ENCODE data around the gene ING5.
"Not testable (repeated sequence)": the region's sequence is repeated elsewhere in the genome, so short reads cannot be mapped to it uniquely, and the experiment has no call there.

ING5 gene

GRCh38 chr2:241759067-241759807 lies 57.4 kb downstream of the ING5 start:
- no peak for DNase-seq (ENCODE audit: low read depth in 2 of 3, low spot score in 1 of 3)

GRCh38 chr2:241759893-241760292 lies 58.1 kb downstream of the ING5 start:
- not testable (repeated sequence) for DNase-seq (ENCODE audit: low read depth in 2 of 3, low spot score in 1 of 3)

- DNase-seq (ENCODE audit: low read depth in 2 of 3, low spot score in 1 of 3): no peak
Measured at GRCh38 chr2:241760301-241760771, 58.5 kb downstream of the ING5 start.

GRCh38 chr2:241762321-241762932 lies 60.6 kb downstream of the ING5 start:
- no peak for DNase-seq (ENCODE audit: low read depth in 2 of 3, low spot score in 1 of 3)

GRCh38 chr2:241762933-241763369 lies 61.1 kb downstream of the ING5 start:
- DNase-seq (ENCODE audit: low read depth in 2 of 3, low spot score in 1 of 3): peak in 2 of 3 donors; percentile 37 to 45

GRCh38 chr2:241763551-241764274 lies 61.9 kb downstream of the ING5 start:
- DNase-seq (ENCODE audit: low read depth in 2 of 3, low spot score in 1 of 3): no peak

GRCh38 chr2:241764275-241765241 lies 62.7 kb downstream of the ING5 start:
- no peak for DNase-seq (ENCODE audit: low read depth in 2 of 3, low spot score in 1 of 3)

GRCh38 chr2:241767464-241768250 lies 65.8 kb downstream of the ING5 start:
- DNase-seq (ENCODE audit: low read depth in 2 of 3, low spot score in 1 of 3): no peak

GRCh38 chr2:241768251-241768711 lies 66.4 kb downstream of the ING5 start:
- no peak for DNase-seq (ENCODE audit: low read depth in 2 of 3, low spot score in 1 of 3)

- no peak for DNase-seq (ENCODE audit: low read depth in 2 of 3, low spot score in 1 of 3)
Measured at GRCh38 chr2:241768850-241769249, 67.0 kb downstream of the ING5 start.

GRCh38 chr2:241769819-241770184 lies 68.0 kb downstream of the ING5 start:
- DNase-seq (ENCODE audit: low read depth in 2 of 3, low spot score in 1 of 3): no peak

- no peak for DNase-seq (ENCODE audit: low read depth in 2 of 3, low spot score in 1 of 3)
Measured at GRCh38 chr2:241770185-241770935, 68.5 kb downstream of the ING5 start.

- DNase-seq (ENCODE audit: low read depth in 2 of 3, low spot score in 1 of 3): no peak
Measured at GRCh38 chr2:241770936-241771285, 69.1 kb downstream of the ING5 start.

- DNase-seq (ENCODE audit: low read depth in 2 of 3, low spot score in 1 of 3): no peak
Measured at GRCh38 chr2:241771286-241772062, 69.6 kb downstream of the ING5 start.

GRCh38 chr2:241772063-241772499 lies 70.2 kb downstream of the ING5 start:
- no peak for DNase-seq (ENCODE audit: low read depth in 2 of 3, low spot score in 1 of 3)

GRCh38 chr2:241773511-241774418 lies 71.9 kb downstream of the ING5 start:
- no peak for DNase-seq (ENCODE audit: low read depth in 2 of 3, low spot score in 1 of 3)

GRCh38 chr2:241774419-241775222 lies 72.8 kb downstream of the ING5 start:
- no peak for DNase-seq (ENCODE audit: low read depth in 2 of 3, low spot score in 1 of 3)

All from stimulated activated CD4-positive, alpha-beta T cell treated with anti-CD3 and anti-CD28 coated beads, Interleukin-12 subunit alpha, Interleukin-12 subunit beta, amount 100 ng/mL, for 48 hours (primary cell).